ENCODE measurements around the gene CDH22. TPM values are rescaled to one million over a fixed set of nuclear protein-coding genes. Genes with fewer than 3 reads are reported as not detected.
A peak's percentile ranks its signal among the peaks of the same experiment; 100 is the strongest.

The CDH22 gene
- total and polyA plus RNA-seq, 2 donors (not counting 1 experiment from before 2014, with no cell fraction given), result not detected

GRCh38 chr20:46349742-46350056 is 41.4 kb upstream of the CDH22 start:
- Histone ChIP-seq H3K9ac (ENCODE audit: insufficient read depth, low read length) (peak overlapping the region; percentile 8), H3K27ac (ENCODE audit: insufficient read depth, low read length) (peak overlapping the region; percentile 40), H3K4me2 (ENCODE audit: extremely low read depth, insufficient read depth, low read length) (no peak overlapping the region), H4K20me1 (ENCODE audit: control insufficient read depth, extremely low read depth, insufficient read depth, low read length) (no peaks in the 10 kb centered on the region), H3K9me3 (ENCODE audit: control insufficient read depth, insufficient read depth, low read depth, low read length) (no peaks in the 10 kb centered on the region), H3K4me1 (ENCODE audit: control insufficient read depth, extremely low read depth, insufficient read depth, low read length) (peaks cover 6% of the 10 kb centered on the region), H3K4me3 (replicated peaks in 1 of 4; ENCODE audit: control extremely low read depth in 1 of 4, insufficient read depth in 1 of 4, low read depth in 3 of 4, low read length in 4 of 4) (no peak overlapping the region), H3K36me3 (ENCODE audit: control insufficient read depth, insufficient read depth, low read length) (peaks cover 2% of the 10 kb centered on the region), H2AFZ (ENCODE audit: low read length) (no peak overlapping the region), H3K79me2 (ENCODE audit: control insufficient read depth, insufficient read depth, low read length) (no peaks in the 10 kb centered on the region), H3K27me3 (ENCODE audit: control insufficient read depth, insufficient read depth, low read length) (no peaks in the 10 kb centered on the region)
- TF ChIP-seq EZH2 (IDR thresholded peaks at IDR 0.05; ENCODE audit: low read length, missing control alignments) (no peak), CTCF (conservative IDR thresholded peaks at IDR 0.05 in 1 of 2, IDR thresholded peaks at IDR 0.05 in 1 of 2; ENCODE audit: low read depth in 1 of 2, low read length in 2 of 2) (no peak)
- no peak for DNase-seq (ENCODE audit: low read depth in 2 of 2)

- Histone ChIP-seq H3K9me3 (ENCODE audit: control insufficient read depth, insufficient read depth, low read depth, low read length) (no peaks in the 10 kb centered on the region), H3K4me2 (ENCODE audit: extremely low read depth, insufficient read depth, low read length) (no peak overlapping the region), H3K36me3 (ENCODE audit: control insufficient read depth, insufficient read depth, low read length) (peaks cover 2% of the 10 kb centered on the region), H3K9ac (ENCODE audit: insufficient read depth, low read length) (no peak overlapping the region), H2AFZ (ENCODE audit: low read length) (no peak overlapping the region), H3K79me2 (ENCODE audit: control insufficient read depth, insufficient read depth, low read length) (no peaks in the 10 kb centered on the region), H3K27ac (ENCODE audit: insufficient read depth, low read length) (peak overlapping the region; percentile 5), H3K27me3 (ENCODE audit: control insufficient read depth, insufficient read depth, low read length) (peaks cover 5% of the 10 kb centered on the region), H4K20me1 (ENCODE audit: control insufficient read depth, extremely low read depth, insufficient read depth, low read length) (no peaks in the 10 kb centered on the region), H3K4me3 (replicated peaks in 1 of 4; ENCODE audit: control extremely low read depth in 1 of 4, insufficient read depth in 1 of 4, low read depth in 3 of 4, low read length in 4 of 4) (no peak overlapping the region), H3K4me1 (ENCODE audit: control insufficient read depth, extremely low read depth, insufficient read depth, low read length) (peaks cover 6% of the 10 kb centered on the region)
- peak in 1 of 2 donors; percentile 34 for DNase-seq (ENCODE audit: low read depth in 2 of 2)
- peak; percentile 65 to 74 for TF ChIP-seq CTCF (conservative IDR thresholded peaks at IDR 0.05 in 1 of 2, IDR thresholded peaks at IDR 0.05 in 1 of 2; ENCODE audit: low read depth in 1 of 2, low read length in 2 of 2)
- TF ChIP-seq EZH2 (IDR thresholded peaks at IDR 0.05; ENCODE audit: low read length, missing control alignments), result no peak
Measured at GRCh38 chr20:46349035-46349741, 40.9 kb upstream of the CDH22 start.

GRCh38 chr20:46347841-46348803 is 39.8 kb upstream of the CDH22 start:
- Histone ChIP-seq H3K4me2 (ENCODE audit: extremely low read depth, insufficient read depth, low read length) (no peak overlapping the region), H3K9me3 (ENCODE audit: control insufficient read depth, insufficient read depth, low read depth, low read length) (no peaks in the 10 kb centered on the region), H3K79me2 (ENCODE audit: control insufficient read depth, insufficient read depth, low read length) (no peaks in the 10 kb centered on the region), H2AFZ (ENCODE audit: low read length) (no peak overlapping the region), H3K9ac (ENCODE audit: insufficient read depth, low read length) (no peak overlapping the region), H3K4me3 (replicated peaks in 1 of 4; ENCODE audit: control extremely low read depth in 1 of 4, insufficient read depth in 1 of 4, low read depth in 3 of 4, low read length in 4 of 4) (no peak overlapping the region), H3K36me3 (ENCODE audit: control insufficient read depth, insufficient read depth, low read length) (peaks cover 2% of the 10 kb centered on the region), H3K4me1 (ENCODE audit: control insufficient read depth, extremely low read depth, insufficient read depth, low read length) (peaks cover 6% of the 10 kb centered on the region), H3K27ac (ENCODE audit: insufficient read depth, low read length) (no peak overlapping the region), H3K27me3 (ENCODE audit: control insufficient read depth, insufficient read depth, low read length) (peaks cover 12% of the 10 kb centered on the region), H4K20me1 (ENCODE audit: control insufficient read depth, extremely low read depth, insufficient read depth, low read length) (no peaks in the 10 kb centered on the region)
- DNase-seq (ENCODE audit: low read depth in 2 of 2), result peak in 1 of 2 donors; percentile 21
- TF ChIP-seq EZH2 (IDR thresholded peaks at IDR 0.05; ENCODE audit: low read length, missing control alignments) (no peak), CTCF (conservative IDR thresholded peaks at IDR 0.05 in 1 of 2, IDR thresholded peaks at IDR 0.05 in 1 of 2; ENCODE audit: low read depth in 1 of 2, low read length in 2 of 2) (peak in 1 of 2 donors; percentile 24)
